Cerebellar cortex (tissue), 1 donor: ENCODE results near the gene CLMN.
A peak's percentile ranks its signal among the peaks of the same experiment; 100 is the strongest.
"Not testable (repeated sequence)": the region's sequence is repeated elsewhere in the genome, so short reads cannot be mapped to it uniquely, and the experiment has no call there.

Source experiments
- DNase-seq: peaks from one replicate; pipeline ENCODE4 v3.0.0-alpha.2; 2015; ENCODE audit warnings: low spot score

The CLMN gene

DNA sequence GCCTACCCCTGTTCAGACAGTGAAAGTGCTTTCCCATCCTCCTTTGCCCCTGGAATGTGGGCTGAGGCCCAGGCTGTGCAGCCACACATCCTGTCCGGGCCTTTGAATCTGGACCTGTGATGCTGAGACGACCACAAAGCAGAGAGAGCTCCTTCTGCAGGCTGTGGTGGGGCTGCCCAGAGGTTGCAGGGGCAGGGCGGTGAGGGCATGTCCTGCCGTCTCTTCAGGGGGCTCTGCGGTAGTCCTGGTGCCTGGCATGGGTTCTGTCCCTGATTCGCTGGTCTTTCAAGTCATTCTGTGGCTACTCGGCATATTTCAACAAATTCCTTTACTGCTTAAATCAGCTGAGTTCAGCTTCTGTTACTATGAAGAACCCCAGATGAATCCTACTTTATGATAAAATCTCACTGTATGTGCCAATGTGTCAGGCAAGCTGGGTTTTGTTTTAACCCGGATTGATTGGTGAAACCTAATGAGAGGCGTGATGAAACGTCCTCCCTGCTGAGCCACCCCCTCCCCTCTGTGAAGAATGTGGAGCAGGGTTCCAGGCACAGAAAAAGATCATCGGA is 99.0 kb downstream of the CLMN start:
- no peak for DNase-seq

DNA sequence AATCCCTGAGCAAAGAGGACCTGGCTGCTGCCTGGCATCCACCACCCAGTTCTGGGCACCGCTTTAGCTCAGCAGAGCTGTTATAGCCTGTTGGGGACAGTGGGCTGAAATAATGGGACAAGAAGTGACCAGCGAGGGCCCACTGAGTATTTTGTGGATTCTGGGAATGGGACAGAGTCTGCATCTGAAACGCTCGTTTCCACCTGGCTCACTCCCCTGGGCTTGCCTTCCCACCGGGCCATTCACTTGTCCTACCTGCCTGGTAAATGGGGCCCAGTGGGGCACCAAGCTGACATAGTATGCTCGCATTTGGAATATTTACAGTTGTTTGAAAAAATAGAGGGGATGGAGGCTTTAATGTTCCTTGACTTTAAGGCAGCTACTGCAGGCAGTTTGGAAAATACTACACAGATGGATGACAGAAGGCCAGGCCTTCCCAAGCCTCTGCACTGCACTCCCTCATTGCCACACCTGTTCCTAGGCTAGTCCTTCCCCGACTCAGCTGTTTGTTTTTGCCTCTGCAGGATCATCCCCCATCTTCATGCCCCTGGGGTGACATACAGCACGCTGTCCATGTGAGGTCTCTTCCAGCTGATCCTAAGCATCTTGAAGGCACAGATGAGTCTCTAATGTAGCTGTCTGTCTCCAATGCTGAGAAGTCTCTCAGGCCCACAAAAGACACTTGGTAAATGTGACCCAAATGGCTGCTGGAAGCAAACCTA is 101.1 kb downstream of the CLMN start:
- no peak for DNase-seq

DNA sequence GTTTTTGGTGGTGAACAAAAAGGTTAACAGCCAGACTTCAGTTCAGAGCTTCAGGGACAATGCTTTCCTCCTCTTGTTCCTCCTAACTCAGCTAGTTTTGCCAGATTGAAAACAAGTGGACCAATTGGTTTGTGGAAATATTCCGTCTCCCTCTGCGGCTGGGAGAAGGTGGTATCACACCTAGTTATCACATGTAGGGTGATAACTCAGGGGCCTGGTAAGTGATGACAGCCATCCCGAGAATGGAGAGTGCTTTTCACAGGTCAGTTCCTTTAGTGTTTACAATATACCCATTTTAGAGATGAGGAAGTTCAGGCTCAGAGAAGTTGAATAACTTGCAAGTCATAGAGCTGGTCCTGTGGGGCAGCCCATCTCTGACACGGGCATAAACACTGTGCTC is 101.7 kb downstream of the CLMN start:
- no peak for DNase-seq

DNA sequence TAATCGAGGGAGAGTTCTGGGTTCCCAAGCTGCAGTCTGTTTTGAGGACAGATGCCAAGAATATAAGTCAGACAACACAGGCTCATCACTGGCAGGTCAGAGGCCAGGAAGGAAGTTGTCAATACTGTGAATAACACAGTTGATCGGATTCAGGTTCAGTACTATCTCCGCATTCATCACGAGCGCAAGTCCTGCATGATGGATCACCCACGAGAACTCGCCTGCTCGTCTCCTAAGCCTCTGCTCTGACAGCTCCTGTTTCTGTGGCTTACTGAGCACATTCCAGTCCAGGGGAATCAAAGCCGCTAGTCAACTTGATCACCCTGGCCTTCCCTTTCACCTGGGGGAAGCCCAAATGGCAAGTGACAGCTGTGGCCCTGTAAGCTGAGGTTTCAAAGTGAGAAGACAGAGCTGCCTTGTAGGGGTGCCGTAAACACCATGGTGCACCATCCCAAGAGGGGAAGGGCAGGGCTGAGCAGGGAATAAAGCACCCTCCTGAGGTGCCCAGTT is 102.3 kb downstream of the CLMN start:
- DNase-seq, result no peak

DNA sequence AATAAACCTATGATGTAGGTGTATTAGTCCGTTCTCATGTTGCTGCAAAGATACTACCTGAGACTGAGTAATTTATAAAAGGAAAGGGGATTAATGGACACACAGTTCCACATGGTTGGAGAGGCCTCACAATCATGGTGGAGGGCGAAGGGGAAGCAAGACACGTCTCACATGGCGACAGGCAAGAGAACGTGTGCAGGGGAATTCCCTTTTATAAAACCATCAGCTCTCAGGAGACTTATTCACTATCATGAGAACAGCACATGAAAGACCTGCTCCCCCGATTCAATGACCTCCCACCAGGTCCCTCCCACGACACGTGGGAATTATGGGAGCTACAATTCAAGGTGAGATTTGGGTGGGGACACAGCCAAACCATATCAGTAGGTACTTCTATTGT is 103.7 kb downstream of the CLMN start:
- DNase-seq, result no peak

DNA sequence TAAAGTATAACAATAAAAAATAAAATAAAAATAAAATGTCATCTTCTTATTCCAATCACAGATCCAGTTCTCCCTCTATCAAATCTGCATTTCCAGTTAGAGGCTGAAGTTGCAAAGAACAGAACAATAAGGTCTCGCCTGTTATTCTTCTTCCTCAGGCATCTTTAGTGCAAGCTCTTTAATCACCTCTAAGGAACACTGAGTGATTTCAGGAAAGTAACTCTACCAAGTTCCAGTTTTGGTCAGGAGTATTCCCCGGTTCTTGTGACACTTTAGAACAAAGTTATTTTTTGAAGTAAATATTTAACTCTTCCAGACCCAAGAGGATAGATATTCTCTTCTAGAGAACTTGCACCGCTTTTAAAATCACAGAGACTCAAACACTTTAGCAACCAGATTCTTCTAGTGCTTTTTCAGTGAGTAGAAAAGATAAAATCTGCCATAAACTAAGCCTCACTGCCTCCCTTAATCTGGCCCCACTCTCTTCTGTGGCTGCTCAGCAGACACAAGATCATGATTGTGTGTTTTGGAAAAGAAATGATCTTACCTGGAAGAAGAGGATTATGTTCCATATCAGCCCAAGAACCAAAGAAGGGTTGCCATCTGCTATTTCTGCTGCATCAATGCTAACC is 104.5 kb downstream of the CLMN start:
- DNase-seq, result no peak

DNA sequence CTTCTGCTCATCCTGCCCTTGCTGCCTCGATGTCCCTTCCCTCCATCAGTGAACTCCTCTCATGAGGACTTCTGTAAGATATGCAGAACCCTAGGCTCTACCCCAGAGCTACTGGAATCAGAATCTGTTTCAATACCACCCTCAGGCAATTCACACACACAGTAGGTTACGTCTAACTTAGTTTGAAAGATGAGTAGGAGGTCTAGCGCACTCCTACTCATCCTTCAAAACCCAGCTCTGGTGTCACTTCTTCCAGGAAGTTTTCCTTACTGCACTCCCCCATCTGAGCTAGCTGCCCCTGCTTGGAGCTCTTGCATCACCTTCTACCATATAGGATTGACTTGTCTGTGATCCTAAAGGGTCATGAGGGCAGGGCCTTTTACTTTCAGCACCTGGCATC is 105.9 kb downstream of the CLMN start:
- DNase-seq, result no peak

DNA sequence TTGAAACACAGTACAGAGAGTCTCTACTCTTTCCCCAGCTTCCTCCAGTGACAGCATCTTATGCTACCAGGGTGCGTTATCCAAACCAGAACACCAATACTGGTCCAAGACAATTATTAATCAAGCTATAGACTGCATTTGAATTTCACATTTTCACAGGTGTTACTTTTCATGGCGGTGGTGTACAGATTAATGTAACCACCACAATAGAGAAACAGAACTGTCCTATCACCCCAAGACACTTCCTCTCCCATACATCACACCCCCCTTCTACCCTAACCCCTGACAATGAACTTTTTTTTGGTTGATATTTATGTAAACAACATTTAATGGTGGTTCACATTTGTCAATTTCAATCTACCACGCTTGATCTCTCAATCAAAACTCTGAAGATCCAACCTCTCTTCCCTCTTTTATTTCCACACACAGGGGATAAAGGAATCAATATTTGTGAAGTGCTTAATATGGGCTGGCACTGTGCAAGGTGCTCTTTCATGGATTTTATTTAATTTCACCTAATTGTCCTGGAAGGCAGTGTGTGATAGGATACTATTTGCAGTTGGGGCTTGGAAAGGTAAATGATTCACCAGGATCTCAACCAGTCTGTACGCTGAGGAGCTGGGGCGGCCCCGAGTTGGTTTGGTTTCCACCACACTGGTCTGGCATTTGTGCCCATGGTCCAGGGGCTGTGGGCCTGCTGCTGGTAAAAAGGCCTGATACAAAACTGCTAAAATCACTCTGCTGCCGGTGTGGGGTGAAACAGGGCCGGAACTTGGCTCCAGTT is 107.8 kb downstream of the CLMN start:
- DNase-seq, result no peak

DNA sequence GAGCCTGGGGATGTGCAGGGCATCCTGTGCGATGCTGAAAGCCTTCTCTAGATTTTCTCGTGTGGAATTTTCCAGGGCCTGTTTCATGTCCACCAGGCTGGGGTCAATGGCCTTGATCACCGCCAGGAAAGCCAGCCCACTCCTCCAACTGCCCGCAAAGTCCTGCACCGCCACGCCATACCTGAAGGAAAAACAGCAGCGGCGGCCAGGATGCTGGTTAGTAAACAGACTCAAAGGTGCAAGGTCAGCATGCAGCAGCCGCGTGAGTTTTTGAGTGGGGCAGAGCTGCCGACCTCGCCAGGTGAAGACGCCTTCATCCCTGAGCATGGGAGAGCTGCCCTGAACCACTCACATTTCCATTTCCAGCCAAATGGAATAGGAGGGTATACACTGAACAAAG is 109.0 kb downstream of the CLMN start:
- no peak for DNase-seq

DNA sequence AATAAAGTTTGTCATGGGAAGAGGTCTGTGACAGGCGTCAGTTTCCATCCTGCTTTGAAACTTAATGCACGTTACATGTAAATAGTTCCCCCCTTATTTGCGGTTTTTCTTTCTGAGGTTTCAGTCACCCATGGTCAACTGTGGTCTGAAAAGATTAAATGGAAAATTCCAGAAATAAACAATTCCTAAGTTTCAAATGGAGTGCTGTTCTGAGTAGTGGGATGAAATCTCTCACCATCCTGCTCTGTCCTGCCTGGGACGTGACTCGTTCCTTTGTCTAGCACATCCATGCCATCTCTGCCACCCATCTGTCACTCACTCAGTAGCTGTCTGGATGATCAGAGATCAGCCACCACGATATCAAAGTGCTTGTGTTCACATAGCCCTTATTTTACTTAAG is 111.1 kb downstream of the CLMN start:
- no peak for DNase-seq

DNA sequence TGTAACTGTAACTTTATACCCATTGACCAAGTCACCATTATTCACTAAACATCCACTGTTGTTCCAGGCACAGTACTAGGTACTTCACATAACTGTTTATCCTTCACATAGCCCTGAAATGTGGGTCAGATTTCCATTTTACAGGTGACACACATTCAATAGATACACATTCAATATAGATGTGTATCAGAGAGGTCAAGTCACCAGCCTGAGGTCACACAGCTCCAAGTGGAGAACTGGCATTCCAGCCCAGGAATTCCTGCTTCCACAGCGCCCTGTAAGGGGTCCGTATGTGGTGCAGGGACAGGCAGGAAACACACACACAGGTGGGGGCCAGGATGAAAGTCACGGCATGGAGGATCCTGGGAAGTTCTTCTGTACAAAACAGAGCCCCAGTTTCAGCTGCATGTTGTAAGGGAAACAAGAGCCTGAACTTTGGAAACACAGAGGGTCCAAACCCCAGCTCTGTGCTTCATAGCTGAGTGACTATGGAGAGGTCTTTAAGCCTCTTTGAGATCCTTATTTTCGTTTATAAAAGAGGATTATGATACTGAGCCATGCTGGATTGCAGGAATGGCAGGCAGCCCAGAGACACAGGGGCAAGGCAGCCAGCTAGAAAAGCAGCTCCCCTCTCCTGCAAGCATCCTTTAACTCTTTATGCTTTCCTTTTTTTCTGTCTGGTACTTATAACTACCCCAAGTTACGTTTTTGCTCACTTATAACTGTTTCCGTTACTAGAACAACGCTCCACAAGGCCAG is 112.1 kb downstream of the CLMN start:
- DNase-seq, result no peak

DNA sequence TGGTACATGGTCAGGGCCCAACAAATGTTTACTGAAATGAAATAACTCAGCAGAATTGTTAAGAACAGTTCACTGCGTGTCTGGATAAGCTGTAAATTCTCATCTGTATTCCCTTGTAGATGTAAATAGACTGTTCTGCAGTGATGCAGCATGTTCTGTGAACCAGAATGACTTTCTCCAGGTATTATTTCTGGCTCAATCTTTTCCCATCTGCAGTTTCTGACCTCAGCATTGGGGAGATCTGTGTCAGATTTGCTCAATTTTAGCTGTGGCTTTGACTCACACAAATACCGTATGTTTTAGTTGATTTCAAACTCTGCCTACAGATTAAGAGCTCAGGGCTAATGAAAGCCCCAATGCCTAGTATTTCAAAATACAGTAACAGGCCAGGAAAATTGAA is 113.2 kb downstream of the CLMN start:
- DNase-seq, result no peak

DNA sequence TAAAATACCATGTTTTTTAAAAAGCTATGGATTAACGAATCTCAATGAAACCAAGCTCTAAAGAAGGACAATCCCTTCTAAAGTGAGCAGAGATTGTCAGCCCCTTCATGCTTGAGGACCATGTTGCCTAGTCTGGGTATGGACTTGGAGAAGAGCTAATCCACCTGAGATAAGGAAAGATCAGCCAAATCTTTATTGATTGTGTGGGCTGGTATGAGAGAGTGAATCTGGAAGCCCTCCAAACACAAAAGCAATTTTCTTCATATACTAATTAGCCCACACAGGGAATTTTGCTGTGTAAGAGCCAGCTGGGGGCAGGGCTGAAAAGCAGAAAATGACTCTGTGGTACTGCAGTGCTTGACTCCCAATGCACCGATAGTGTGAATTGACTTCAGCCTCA is 115.0 kb downstream of the CLMN start:
- no peak for DNase-seq

DNA sequence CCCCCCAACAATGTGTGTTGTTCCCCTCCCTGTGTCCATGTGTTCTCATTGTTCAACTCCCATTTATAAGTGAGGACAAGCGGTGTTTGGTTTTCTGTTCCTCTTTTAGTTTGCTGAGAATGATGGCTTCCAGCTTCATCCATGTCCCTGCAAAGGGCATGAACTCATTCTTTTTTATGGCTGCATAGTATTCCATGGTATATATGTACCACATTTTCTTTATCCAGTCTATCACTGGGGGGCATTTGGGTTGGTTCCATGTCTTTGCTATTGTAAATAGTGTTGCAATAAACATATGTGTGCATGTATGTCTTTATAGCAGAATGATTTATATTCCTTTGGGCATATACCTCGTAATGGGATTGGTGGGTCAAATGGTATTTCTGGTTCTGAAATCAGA is 118.0 kb downstream of the CLMN start:
- not testable (repeated sequence) for DNase-seq

DNA sequence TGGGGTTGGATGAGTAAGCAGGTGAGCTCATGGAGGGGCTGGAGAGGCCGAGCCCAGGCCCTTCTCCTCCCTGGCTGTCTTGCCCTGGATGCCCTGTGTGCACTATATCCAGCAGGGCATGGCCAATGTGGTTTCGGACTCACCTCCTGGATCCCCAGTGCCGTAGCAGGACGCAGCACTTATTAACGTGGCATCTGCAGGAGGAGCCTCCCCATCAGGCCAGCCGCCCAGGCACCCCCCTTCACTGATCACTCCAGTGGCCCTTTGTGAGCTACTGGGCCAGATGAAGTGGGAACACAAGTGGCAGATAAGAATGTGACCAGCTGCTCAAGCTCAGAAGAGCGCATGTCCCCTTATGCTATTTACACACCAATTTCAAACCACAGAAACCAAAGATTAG is 119.3 kb downstream of the CLMN start:
- no peak for DNase-seq

DNA sequence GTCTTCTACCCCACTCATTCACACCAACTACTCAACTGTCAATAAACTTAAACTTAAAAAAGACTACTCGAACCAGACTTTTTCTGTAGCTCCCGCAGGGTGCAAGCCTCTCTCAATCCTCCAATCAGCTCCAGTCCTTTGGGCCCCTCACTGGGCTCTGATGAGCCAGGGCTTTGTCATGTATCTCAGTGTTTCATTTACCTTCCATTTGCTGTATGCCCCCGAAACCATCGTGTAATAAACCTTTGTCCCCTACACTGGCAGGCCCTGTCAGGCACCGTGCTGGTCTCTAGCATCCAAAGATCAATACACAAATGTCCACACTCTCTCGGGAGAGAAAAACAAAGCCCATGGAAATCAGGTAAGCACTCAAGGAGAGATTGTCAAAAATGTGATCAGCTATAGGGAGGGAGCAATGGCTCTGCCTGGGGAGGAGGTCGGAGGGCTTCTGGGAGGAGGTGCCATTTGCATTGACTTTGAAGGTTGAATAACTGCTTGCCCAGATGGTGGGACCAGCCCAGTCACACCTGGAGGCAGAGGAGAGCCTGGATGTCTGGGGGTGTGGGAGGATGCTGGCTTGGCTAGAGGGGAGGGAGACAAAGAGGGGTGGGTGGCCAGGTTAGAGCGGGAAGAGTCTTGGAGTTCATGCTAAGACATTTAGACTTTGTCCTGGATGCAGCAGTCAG is 120.3 kb downstream of the CLMN start:
- no peak for DNase-seq

DNA sequence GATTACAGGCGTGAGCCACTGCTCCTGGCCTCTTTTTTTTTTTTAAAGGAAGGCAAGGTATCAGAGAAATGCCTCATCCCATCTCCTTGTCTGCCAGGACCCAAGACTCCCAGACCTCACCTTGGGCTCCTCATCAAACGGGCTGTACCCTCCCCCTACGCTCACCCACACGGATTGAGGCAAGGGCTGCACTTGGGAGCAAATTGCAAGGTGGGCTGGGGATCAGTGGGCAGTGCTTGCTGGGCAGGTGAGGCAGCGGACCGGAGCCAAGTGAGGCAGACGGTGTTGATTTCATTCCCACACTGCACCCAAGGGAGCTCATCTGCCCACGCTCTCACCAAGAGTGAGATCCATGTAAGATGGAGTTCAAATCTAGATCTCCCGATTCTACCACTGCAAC is 121.4 kb downstream of the CLMN start:
- DNase-seq, result no peak

DNA sequence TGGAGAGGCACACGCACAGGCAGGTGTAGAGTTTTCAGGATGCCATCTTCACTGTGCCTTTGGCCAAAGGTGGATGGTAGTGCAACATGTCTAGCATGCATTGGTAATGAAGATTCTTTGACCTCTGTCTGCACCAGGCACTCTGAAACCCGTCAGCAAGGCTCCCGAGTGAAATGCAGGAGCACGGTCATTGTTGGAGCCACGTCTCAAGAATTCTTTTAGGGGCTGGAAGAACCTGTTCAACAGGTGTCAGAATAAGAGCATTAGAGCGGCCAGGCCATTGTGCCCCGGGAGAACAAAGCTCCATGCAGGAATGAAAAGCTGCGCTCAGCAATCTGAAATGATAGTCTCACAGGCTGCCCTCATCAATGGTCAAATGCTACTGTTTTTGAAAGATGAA is 122.2 kb downstream of the CLMN start:
- no peak for DNase-seq

DNA sequence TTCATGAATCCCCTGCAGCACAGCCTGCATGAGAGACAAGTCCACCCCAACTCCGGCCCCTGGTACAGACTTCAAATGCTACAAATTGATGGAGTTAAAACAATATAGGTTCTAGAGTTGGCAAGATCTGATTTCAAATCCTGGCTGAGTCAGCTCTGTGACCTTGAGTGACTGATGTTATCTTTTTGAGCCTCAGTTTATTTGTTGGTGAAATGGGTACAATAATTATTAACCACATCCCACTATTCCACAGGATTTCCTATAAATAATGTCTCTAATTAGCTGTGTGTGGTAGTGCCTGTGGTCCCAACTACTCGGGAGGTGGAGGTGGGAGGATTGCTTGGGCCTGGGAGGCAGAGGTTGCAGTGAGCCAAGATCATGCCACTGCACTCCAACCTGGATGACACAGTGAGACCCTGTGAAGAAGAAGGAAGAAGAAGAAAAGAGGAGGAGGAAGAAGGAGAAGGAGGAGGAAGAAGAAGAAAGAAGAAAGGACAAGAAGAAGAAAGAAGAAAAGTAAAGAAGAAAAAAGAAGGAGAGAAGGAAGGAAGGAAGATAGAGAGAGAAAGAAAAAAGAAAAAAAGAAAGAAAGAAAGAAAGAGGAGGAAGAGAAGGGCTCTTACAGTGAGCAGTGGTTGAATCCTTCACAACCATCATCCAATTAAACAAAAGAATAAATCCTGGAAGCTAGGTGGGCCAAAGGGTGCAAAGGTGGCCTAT is 122.7 kb downstream of the CLMN start:
- no peak for DNase-seq

DNA sequence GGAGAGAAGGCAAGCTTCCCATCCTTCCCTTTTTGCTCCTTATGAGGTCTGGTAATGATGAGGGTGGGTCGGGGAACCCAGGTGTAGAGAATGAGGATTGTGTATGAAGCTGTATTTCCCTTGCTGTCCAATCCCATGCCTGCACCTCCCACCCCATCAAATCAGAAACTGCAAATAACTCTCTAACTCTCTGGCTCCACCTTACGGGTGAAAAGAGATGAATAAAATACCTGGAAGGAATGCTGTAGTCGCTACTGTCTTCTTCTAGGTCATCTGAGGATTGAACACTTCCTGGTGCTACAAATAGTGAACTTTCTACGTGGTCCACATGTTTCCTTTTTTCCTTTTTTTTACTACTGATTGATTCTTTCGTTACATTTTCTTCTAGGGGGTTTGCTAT is 123.4 kb downstream of the CLMN start:
- peak; percentile 56 for DNase-seq

DNA sequence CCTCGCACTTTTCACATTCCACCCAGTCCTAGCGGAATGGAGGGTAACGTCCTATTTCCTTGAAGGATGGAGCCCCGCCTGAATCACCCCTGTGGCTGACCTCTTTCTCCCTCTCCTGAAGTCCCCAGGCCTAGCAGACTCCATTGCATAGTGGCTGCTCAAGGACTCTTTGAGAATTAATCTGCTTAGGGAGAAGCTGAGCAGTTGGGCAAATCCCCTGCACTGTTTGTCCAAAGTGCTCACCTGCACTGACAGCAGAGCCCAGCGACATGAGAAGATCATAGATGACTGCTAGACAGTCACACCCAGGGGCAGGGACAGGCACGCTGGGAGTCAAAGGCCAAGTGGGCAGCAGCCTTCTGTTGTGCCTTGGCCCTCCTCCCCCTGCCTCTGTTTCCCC is 124.7 kb downstream of the CLMN start:
- no peak for DNase-seq
